Smooth muscle cell (in vitro differentiated cells): ENCODE measurements around the gene S100A1. TPM values are rescaled to one million over a fixed set of nuclear protein-coding genes. Genes with fewer than 3 reads are reported as not detected.
"Not testable (repeated sequence)": the region's sequence is repeated elsewhere in the genome, so short reads cannot be mapped to it uniquely, and the experiment has no call there.

Experiments used
- DNase-seq: peaks from one replicate; lab custom pipeline; 2025; ENCODE audit not compliant: unreplicated experiment; lab: John Stamatoyannopoulos, UW
- H2AFZ ChIP-seq: fragments of 200-600 bp; sonication (generic); 2 replicates; pipeline ENCODE4 v1.6.0; 2016; ENCODE audit warnings: antibody characterized with exemption, low read depth, mild to moderate bottlenecking
- H3F3A ChIP-seq: fragments of 200-600 bp; sonication (generic); 2 replicates; pipeline ENCODE4 v1.6.0; 2017; ENCODE audit warnings: antibody characterized with exemption, low read depth
- H3K27ac ChIP-seq: fragments of 200-600 bp; sonication (generic); 2 replicates; pipeline ENCODE4 v1.5.1; 2016; ENCODE audit warnings: low read depth, mild to moderate bottlenecking
- H3K27me3 ChIP-seq: fragments of 200-600 bp; sonication (generic); 2 replicates; pipeline ENCODE4 v1.6.1; 2016; ENCODE audit warnings: low read depth, mild to moderate bottlenecking
- H3K36me3 ChIP-seq: fragments of 200-600 bp; sonication (generic); 2 replicates; pipeline ENCODE4 v1.5.1; 2016; ENCODE audit warnings: low read depth
- H3K4me1 ChIP-seq: fragments of 200-600 bp; sonication (generic); 2 replicates; pipeline ENCODE4 v1.5.1; 2016; ENCODE audit warnings: low read depth
- H3K4me2 ChIP-seq: fragments of 200-600 bp; sonication (generic); 2 replicates; pipeline ENCODE4 v1.6.0; 2016; ENCODE audit warnings: mild to moderate bottlenecking
- H3K4me3 ChIP-seq: fragments of 200-600 bp; sonication (generic); 2 replicates; pipeline ENCODE4 v1.5.1; 2016; ENCODE audit warnings: mild to moderate bottlenecking
- H3K79me2 ChIP-seq: fragments of 200-600 bp; sonication (generic); 2 replicates; pipeline ENCODE4 v1.6.0; 2016; ENCODE audit warnings: low read depth, mild to moderate bottlenecking
- H3K9ac ChIP-seq: fragments of 200-600 bp; sonication (generic); 2 replicates; pipeline ENCODE4 v1.6.0; 2016; ENCODE audit warnings: low read depth
- H3K9me3 ChIP-seq: fragments of 200-600 bp; sonication (generic); replicated peaks from 2 replicates; pipeline ENCODE4 v1.5.1; 2016; ENCODE audit warnings: low read depth
- H4K20me1 ChIP-seq: fragments of 200-600 bp; sonication (generic); 2 replicates; pipeline ENCODE4 v1.6.0; 2016; ENCODE audit warnings: low read depth
- WGBS: methylation state at CpG from one replicate; pipeline ENCODE4 v1.1.7; 2016; ENCODE audit warnings: low lambda C conversion rate; 5-methylcytosine and 5-hydroxymethylcytosine counted together
- polyA plus RNA-seq: library from polyadenylated mRNA; unstranded; fragments of >200 nt; fragmentation: Nextera tagmentation; extraction: Ambion mirVana; gene quantifications from 2 replicates; pipeline ENCODE4 v1.2.1, GENCODE V29; 2016
- total RNA-seq: library from RNA; depleted of rRNA; stranded (reverse); fragments of >200 nt; gene quantifications from 2 replicates; pipeline ENCODE4 v1.2.3, GENCODE V29; 2014
- TF ChIP-seq, protein P1 (sequence below): fragments of 200-600 bp; sonication (generic); IDR thresholded peaks from 2 replicates; pipeline ENCODE4 v1.5.1; 2017; ENCODE audit warnings: borderline replicate concordance, mild to moderate bottlenecking, antibody characterized with exemption; ENCODE audit not compliant: insufficient read depth, poor library complexity, severe bottlenecking

S100A1 gene
- total and polyA plus RNA-seq, 2 experiments from 2014 or later = 1.0 to 8.3 TPM

DNA sequence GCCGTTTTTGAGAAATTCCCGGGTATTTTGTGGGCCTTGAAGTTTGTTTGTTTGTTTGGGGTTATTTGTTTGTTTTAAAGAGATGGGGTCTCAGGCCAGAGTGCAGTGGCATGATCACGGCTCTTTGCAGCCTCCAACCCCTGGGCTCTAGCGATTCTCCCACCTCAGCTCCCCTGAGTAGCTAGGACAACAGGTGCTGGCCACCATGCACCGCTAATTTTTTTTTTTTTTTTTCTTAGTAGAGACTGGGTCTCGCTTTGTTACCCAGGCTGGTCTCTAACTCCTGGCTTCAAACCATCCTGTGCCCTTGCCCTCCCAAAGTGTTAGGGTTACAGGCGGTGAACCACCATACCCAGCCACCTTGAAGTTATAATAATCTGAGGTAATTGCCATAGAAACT, 7.6 kb downstream of the S100A1 start:
- H3K9ac ChIP-seq = no peak overlapping the region
- 96% methylated on average over 7 of the region's 7 CpGs for WGBS
- H4K20me1 ChIP-seq = peaks cover 64% of the 10 kb centered on the region
- peaks cover 19% of the 10 kb centered on the region for H3F3A ChIP-seq
- DNase-seq = no peak
- peaks cover 61% of the 10 kb centered on the region for H3K79me2 ChIP-seq
- TF ChIP-seq, protein P1, sequence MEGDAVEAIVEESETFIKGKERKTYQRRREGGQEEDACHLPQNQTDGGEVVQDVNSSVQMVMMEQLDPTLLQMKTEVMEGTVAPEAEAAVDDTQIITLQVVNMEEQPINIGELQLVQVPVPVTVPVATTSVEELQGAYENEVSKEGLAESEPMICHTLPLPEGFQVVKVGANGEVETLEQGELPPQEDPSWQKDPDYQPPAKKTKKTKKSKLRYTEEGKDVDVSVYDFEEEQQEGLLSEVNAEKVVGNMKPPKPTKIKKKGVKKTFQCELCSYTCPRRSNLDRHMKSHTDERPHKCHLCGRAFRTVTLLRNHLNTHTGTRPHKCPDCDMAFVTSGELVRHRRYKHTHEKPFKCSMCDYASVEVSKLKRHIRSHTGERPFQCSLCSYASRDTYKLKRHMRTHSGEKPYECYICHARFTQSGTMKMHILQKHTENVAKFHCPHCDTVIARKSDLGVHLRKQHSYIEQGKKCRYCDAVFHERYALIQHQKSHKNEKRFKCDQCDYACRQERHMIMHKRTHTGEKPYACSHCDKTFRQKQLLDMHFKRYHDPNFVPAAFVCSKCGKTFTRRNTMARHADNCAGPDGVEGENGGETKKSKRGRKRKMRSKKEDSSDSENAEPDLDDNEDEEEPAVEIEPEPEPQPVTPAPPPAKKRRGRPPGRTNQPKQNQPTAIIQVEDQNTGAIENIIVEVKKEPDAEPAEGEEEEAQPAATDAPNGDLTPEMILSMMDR = no peak
- H3K27me3 ChIP-seq = no peaks in the 10 kb centered on the region
- H3K4me2 ChIP-seq = peak overlapping the region; percentile 92
- H3K9me3 ChIP-seq = no peaks in the 10 kb centered on the region
- H2AFZ ChIP-seq = no peak overlapping the region
- peaks cover 16% of the 10 kb centered on the region for H3K36me3 ChIP-seq
- peaks cover 12% of the 10 kb centered on the region for H3K4me1 ChIP-seq
- peak overlapping the region; percentile 42 for H3K27ac ChIP-seq
- H3K4me3 ChIP-seq = peak overlapping the region; percentile 95

- Histone ChIP-seq H2AFZ (no peak overlapping the region), H3K4me2 (peak overlapping the region; percentile 92), H3K27ac (peak overlapping the region; percentile 31), H3K9me3 (no peaks in the 10 kb centered on the region), H3F3A (peaks cover 23% of the 10 kb centered on the region), H3K79me2 (peaks cover 65% of the 10 kb centered on the region), H3K36me3 (peaks cover 18% of the 10 kb centered on the region), H3K27me3 (no peaks in the 10 kb centered on the region), H3K4me1 (peaks cover 12% of the 10 kb centered on the region), H3K9ac (no peak overlapping the region), H3K4me3 (no peak overlapping the region), H4K20me1 (peaks cover 69% of the 10 kb centered on the region)
- TF ChIP-seq, protein P1 = no peak
- DNase-seq = no peak
- WGBS = 86% methylated on average over 9 of the region's 9 CpGs
Observed at GRCh38 chr1:153636312-153636711, 8.1 kb downstream of the S100A1 start.

DNA sequence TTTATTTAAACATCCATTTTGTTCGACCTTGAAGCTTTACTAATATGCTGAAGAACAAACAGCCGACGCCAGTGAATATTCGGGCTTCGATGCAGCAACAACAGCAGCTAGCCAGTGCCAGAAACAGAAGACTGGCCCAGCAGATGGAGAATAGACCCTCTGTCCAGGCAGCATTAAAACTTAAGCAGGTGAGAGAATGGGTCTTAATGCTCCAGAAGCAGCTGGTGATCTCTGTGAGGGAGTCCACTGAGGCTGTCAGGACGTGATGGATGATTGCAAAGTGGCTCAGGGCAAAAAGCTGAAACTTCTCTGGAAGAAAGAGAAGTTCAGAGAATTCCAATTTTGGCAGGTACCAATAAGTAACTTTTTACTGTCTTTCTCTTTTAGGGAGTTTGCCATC, 10.0 kb downstream of the S100A1 start:
- Histone ChIP-seq H4K20me1 (peaks cover 88% of the 10 kb centered on the region), H3K4me3 (no peak overlapping the region), H3K9me3 (no peaks in the 10 kb centered on the region), H3K4me2 (no peak overlapping the region), H3K27ac (no peak overlapping the region), H3K79me2 (peaks cover 76% of the 10 kb centered on the region), H3K4me1 (peaks cover 12% of the 10 kb centered on the region), H2AFZ (no peak overlapping the region), H3K36me3 (peaks cover 30% of the 10 kb centered on the region), H3K9ac (no peak overlapping the region), H3F3A (peaks cover 28% of the 10 kb centered on the region), H3K27me3 (no peaks in the 10 kb centered on the region)
- 96% methylated on average over 6 of the region's 6 CpGs for WGBS
- DNase-seq = no peak
- TF ChIP-seq, protein P1 = no peak

DNA sequence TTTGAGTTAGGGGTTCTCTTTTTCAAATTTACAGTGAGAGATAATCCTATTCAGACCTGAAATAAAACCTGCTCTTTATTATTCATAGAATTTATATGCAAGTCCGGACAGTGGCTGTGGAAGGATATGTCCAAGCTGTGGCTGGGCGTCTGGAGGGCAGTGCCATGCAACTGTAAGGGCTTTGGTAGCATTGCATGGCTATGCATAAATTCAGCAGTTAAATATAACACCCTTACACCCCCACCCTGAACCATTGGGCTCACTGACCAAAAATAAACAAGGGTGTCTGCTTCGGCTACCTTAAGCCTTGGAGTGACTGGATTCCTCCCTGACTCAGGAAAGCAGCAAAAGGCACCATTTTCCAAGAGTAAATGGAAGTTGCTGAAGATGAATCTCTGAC, 11.0 kb downstream of the S100A1 start:
- Histone ChIP-seq H3K4me2 (no peak overlapping the region), H4K20me1 (peaks cover 98% of the 10 kb centered on the region), H3K27me3 (no peaks in the 10 kb centered on the region), H3K9me3 (no peaks in the 10 kb centered on the region), H3K4me1 (peaks cover 12% of the 10 kb centered on the region), H3K36me3 (peaks cover 39% of the 10 kb centered on the region), H3K4me3 (no peak overlapping the region), H3K27ac (no peak overlapping the region), H3F3A (peaks cover 37% of the 10 kb centered on the region), H3K79me2 (peaks cover 73% of the 10 kb centered on the region), H2AFZ (no peak overlapping the region), H3K9ac (no peak overlapping the region)
- WGBS = 92% methylated on average over 3 of the region's 3 CpGs
- TF ChIP-seq, protein P1 = no peak
- DNase-seq = no peak

GRCh38 chr1:153640213-153640612, 12.0 kb downstream of the S100A1 start:
- H2AFZ ChIP-seq, DNase-seq, H3K9me3 ChIP-seq, H3K9ac ChIP-seq, H3K4me3 ChIP-seq, H3K4me1 ChIP-seq, H3K27ac ChIP-seq, H3K27me3 ChIP-seq, H3K4me2 ChIP-seq: not testable (repeated sequence)
- Histone ChIP-seq H3F3A (peaks cover 37% of the 10 kb centered on the region), H4K20me1 (peaks cover 91% of the 10 kb centered on the region), H3K36me3 (peaks cover 39% of the 10 kb centered on the region), H3K79me2 (peaks cover 64% of the 10 kb centered on the region)
- over 99% methylated on average over 5 of the region's 5 CpGs for WGBS
